Iris pigment epithelial cell (primary cell): ENCODE data around the gene INF2.
A peak's percentile ranks its signal among the peaks of the same experiment; 100 is the strongest.

Source experiments
- DNase-seq: peaks from one replicate; pipeline ENCODE4 v3.0.0-alpha.2; 2011; ENCODE audit warnings: low read depth

Gene INF2

DNA sequence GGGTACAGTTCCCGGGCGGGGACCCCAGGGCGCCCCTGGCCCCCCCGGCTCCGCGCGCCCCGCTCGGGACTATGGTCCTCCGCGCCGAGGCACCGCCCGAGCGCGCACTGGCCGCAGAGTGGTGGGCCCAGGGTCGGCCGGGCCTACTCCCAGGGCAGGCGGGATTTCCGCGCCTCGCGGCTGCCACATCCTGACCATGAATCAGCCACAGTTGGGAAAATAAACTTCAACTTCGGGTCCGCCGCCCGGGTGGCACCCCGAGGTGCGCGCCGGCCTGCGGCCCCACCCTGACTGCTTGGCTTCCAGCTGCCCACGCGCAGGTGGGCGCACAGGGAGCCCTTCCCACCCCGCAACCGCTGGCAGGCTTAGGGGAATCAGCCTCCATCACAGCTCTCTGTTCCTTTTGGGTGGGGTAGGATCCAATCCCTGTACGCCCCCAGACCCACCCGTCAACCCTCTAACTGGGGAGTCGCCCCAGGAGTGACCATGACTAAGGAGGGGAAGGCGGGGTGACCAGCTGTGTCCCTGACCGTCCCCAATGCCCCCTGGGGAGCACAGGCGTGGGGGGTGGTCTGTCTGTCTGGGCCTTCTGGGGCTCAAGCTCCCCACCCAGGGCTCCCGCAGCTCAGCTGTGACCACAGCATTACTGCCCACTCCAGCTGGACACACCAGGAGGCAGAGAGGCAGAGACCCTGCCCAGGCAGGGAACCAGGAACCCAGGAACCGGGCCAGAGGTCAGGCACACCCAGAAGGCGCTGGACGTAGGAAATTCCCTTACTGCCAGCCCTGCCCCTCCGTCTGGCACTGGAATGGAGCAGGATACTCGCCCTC, 678 bp downstream of the INF2 start:
- no peak for DNase-seq

DNA sequence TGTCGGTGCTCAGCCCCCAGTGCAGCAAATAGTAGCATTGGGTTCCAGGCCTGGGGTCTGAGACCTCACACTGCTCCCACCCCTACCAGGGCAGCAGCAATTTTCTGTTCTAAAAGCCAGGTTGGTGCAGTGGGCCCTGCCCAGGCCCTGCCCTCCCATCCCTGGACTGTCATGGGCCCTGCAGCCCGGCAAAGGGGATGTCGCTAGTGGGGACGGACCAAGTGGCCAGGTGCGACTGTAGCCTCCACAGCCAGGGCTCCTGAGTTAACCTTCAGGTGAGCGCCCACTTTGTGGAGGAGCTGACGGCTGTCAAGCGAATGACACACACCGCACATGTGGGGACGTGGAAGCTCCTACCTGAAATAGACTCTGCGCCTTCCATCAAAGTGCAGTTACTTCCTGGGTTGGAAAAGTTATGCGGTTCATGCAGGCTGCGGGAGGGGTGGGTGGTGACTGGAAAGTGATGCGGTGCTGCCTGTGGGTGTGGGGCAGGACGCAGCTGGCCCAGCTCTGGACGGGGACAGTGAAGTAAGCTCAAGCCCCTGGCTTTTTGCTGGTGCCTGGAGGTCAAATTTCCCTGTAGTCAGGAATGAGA, 1.5 kb downstream of the INF2 start:
- DNase-seq, result no peak

DNA sequence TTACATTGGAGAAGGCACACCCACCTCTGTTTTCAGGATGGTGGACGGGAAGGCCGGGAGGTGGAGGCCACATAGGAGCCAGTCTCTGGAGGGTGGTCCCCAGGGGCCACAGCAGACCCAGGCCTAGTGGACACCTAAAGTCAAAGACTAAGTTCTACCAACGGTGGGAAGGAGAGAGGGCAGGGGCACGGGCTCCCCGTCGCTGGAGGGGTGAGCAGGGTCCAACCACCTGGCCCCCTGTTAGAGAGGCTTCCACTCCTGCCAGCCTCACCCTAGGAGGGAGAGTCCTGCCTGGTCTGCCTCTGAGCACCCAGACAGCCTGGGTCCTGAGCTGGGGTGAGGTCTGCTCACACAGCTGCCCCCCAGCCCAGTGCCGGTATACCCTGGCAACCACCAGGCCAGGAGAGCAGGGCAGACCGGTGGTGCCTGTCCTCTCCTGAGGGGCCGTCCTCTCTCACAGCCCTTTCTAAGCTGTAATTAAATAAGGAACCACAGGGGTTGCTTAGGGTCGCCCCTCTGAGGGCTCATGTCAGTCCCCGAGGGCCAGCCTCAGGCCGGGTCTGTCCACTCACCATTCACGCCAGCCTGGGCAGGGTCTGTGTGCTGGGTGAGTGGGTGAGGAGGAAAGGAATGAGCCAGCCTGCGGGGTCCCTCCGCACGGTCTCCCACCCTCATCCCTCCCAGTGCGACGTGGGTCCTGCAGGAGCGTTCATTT, 2.3 kb downstream of the INF2 start:
- DNase-seq, result no peak

DNA sequence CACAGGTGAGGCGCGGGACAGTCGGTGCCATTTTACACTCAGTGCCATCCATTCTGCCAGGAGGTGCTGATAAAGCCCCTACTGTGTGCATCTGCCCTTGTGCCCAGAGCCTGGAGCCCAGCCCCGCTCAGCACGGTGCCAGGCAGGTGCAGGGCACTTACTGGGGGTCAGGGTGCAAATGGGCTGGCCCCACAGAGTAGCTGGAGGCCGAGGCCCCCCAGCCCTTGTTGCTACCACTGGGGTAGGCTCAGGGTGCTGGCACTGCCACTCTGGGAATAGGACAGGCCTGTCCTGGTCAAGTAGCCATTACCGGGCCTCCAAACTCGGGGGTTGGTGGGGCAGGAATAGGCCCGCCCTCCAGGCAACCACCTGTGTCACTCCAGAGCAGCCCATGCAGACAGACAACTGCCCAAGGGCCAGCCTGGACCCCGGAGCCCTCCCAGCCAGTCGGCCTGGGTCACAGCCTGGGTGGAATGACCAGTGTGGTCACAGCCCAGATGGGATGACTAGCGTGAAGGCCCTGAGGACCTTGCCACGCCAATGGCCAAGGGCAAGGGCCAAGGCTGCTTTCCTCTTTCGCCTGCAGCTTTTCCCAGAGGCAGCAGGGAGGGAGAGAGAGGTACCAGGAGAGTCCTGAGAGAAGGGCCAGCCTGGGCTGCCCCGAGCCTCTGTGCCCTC, 3.0 kb downstream of the INF2 start:
- DNase-seq, result no peak

DNA sequence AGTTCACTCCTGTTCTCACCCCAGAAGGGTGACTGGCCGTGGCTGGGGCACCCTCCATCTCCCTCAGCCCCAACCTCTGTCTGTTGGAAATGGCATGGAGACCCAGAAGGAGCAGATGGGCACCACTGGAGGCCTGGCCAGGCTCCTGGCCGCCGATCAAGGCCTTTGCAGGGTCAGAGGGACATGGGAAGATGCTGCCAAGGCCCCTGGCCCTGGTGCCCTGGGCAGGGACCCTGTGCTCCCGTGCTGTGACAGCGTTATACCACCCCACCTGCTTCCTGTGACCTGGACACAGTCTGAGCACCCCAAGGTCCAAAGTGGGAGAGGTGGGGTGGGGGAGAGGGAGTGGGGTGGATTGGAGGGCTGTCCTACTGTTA, 3.5 kb downstream of the INF2 start:
- no peak for DNase-seq

DNA sequence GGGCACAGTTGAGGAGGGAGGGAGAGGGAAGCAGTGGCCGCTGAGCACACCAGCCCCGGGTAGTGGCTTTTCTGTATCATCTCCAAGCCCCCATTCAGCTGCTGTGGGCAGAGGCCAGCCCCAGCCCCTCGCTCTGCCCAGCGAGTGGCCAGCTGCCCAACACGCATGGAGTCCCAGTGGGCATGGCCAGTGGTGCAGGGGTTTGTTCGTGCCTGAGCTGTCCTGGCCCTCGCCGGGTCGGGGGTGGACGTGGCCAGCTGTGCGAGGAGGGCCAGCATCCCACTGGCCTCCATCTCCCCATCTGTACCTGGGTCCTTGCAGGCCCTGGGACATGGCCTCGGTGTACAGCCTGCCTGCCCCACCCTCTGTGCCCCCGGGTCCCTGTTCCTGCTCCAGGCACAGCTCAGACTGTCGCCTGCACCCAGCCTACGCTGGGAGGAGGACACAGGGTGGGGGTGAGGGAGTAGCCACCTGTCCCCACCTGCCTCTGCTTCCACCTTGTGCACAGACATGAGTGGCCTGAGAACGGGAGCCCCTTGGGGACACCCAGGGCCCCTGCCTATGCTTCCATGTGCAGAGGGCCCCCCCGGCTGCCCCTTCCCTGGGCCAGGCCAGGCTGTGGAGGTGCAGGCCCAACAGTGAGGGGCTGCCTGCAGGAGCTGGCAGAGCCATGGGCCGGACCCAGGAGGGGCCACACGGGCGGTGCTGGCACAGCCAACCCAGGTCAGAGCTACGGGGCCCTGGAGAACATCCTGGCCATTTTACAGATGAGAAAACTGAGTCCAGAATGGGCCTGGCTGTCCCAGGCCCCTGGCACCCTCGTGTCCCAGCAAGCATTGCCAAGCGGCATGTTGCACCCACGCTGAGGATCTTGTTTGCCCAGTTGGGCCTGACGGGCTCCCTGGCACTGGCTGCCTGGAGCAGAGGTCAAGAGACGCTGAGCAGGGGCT, 4.3 kb downstream of the INF2 start:
- no peak for DNase-seq

DNA sequence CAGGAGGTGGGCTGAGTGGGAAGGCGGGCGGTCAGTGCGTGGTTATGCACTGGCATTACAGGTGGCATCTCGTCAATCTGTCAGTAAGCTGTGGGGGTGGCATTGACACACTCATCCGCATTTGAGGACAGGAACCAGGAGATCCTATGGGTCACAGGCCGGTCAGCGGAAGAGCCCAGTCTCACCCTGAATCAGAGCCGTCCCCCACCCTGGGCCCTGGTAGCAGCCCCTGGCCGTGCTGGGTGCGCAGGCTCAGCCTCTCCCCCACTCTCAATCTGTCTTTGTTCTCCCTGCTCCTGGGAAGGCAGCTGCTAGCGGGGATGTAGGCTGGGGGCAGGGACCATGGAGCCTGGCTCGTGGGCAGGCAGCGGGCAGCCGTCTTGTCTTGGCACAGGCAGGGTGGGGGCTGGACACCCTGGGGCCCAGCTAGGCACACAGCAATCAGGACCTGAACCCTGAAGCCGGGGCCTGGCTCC, 5.1 kb downstream of the INF2 start:
- no peak for DNase-seq

DNA sequence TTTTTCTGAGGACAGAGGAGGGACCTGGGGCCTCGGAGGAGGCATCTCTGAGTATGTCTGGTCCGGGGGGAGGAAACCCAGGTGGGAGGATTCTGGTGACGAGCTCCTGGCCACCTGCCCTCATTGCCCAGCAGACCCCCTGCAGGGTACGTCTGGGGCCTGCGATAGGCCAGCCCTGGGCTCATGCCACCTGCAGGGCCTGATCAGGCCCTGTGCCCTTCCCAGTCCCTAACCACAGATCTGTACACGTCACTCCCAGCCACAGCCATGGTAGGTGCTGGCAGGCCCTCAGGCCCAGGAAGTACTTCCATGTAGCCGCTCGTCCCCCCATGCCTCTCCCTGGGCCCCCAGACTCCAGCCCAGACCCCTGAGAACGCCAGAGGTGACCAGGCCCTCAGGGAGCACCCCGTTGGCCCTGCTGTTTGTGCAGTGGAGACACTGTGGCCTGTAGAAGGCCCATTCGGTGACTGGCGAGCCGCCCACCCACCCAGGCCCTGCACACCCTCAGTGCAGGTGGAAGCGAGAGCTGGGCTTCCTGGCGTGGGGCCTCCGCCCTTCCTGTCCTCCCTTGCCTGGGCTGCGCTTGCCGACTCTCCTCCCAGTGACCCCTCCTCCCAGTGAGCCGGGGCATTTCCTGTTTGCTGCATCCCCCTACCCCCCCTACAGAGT, 5.7 kb downstream of the INF2 start:
- peak; percentile 45 for DNase-seq

DNA sequence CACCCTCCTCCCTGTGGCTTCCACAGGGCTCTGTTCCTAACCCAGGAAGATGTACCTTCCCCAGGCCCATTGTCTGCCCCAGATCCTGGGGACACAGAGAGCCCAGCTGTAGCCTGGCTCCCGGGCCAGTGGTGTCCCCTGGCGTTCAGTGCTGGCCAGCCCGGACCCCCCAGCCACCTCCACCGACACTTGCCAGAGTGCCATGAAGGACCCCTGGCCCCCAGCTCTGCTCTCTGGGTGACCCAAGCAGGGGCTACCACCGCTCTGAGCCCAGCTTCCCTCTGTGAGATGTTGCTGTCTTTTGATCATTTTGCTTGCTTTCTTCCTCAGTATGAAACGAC, 6.2 kb downstream of the INF2 start:
- DNase-seq, result no peak

DNA sequence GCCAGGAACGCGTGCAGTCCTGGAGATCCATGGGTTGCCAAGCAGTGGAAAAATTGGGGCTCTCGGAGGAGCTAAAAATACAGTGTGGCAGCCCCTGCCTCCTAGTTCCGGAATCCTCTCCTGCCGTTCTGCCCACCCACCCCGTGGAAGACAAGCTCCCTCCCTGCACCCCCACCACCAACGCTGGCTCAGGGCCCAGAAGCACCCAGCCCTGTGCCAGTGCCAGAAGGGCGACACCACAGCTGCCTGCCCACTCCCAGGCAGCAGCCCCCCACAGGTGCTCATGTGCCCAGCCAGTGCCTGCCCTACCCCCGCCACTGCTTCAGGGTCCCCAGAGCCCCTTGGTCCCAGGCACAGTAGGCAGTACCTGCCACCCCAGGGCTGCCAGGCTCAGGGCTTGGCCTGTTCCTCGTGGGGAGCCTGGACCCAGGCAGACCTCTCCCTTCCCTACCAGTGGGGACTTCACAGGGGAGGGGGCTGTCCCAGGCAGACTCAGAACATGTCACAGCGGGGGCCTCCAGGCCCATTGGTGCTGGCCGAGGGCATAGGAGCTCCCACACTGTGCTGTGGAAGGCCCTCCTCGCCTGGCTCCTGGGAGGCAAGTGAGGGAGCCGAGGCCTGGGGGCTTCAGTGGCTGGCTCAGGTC, 7.4 kb downstream of the INF2 start:
- DNase-seq, result no peak

DNA sequence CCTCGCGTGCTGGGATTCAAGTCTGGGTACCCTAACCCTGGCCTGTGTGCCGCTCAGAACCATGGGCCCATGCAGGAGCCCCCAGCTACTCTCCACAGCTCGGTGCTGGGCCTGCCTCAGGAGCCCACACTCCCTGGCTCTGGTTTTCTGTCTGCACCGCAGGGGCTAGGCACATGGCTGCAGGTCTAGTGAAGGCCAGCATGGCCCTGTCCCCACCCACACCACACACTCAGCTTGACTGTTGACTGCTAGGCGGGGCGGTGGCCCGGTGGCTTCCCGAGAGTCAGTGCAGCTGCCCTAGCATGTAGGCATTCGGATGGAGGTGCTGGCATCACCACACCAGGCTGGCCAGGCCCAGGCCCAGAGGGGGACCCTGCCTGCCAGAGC, 7.9 kb downstream of the INF2 start:
- DNase-seq, result no peak

DNA sequence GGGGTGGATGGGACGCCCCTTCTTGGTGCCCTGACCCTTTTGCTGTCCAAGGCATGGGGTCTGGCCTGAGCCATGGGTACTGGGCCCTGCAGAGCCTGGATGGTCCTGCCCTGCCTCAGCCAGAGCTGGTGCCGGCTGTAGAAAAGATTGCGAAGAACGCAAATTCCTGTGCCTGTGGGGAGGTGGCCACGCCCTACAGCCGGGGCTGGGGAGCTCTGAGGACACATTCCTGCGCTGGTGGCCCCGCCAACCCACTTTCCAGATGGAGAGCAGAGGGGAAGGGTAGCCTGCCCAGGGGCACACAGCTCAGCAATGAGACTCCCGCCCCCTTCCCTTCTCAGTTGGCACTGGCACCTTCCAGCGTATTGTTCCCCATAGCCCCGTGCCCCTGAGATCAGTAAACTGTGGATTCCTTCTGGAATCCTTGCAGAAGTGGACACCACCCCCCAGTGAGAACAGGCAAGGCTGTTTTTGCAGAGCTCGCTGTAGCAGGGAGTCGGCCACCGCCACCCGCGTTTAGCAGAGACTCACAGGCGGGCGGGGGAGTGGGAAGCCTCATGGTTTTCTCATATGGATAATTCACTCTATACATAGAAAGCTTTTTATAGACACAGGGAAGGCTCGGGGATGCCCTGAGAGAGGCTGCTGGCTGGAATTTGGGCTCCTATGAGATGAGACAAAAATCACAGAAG, 8.6 kb downstream of the INF2 start:
- DNase-seq, result no peak

DNA sequence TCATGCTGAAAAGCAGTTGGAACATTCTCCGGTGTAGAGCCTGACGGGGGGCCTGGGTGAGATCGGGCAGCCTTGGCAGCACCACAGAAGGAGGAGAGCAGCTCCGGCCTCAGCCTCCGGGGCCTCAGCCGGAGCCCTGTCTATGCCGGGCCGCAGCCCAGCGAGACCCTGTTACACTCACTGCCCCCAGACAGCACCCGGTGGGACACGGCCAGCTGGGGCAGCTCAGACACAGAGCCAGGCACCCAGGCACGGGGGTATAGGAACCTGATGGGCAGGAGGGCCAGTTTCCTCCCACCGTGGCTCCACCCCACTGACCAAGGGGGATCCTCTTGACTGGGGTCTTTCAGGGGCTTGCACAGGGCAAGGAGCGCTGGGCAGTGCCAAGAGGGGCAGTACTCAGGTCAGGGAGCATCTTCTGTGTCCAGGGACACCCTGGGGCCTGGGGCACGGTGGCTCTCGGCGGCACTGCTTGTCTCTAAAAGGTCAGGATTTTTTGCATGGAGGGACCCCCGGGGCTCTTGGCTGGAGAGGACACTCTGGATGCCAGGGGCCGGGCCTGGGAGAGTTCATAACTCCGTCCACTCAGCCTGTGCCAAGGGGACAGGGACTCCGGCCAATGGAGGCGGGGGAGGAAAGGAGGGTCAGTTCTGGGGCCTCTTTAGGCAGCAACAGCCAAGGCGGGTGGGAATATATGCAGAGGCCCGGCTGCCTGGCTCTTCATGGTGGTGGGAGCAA, 9.4 kb downstream of the INF2 start:
- no peak for DNase-seq

DNA sequence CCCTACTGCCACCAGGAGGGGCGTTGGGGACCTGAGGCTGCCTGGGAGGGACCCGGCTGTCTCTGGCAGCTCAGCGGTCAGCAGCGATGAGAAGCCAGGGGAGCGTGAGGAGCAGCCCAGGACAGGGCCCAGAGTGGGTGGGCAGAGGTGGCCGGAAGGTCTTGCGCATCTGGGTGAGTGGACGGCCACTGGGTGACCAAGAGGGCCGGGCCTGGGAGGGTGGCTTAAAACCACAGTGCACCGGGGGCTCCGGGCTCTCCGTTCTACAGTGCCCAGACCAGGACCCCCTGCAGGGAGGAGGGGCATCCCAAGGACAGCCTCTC, 10.0 kb downstream of the INF2 start:
- DNase-seq, result no peak

DNA sequence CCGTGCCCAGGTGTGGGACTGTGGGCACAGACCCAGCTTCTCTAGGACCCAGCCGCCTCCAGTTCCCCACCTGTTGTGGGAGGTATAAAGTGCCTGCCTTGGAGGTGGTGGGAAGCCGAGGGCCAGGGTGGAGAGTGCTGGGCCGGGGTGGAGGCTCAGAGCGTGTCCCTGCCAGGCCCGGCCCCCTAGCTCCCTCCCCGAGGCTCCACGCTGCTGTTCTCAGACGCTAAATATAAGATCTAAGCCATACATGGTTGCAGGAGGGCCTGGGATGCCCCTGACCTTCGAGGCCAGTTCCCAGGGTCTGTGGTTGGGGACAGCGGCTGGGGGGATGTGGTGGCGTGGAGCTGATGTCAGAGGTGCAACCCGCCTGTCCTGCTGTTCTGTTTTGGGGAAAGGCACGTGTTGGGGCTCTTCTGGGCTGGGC, 10.8 kb downstream of the INF2 start:
- no peak for DNase-seq

DNA sequence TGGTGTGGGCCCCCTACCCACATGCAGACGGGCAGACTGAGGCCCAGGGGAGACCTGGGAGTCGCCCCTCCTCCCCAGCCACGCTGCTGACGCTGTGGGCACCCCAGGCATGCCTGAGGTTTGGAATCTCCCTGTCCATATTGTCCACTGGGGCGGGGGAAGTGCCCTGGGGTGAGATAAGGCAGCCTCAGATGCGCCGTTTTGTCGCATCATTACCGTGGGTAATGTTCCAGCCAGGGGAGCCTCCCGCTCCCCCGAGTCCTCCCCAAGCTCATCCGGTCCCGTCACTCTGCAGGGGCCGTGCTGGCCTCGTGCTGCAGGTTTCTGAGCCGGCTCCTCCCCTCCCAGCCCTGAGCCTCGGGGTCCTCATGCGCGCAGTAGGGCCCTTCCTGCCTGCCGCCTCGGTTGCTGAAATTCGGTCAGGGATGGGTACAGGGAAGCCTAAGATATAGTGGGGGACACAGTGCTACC, 11.4 kb downstream of the INF2 start:
- DNase-seq, result no peak

DNA sequence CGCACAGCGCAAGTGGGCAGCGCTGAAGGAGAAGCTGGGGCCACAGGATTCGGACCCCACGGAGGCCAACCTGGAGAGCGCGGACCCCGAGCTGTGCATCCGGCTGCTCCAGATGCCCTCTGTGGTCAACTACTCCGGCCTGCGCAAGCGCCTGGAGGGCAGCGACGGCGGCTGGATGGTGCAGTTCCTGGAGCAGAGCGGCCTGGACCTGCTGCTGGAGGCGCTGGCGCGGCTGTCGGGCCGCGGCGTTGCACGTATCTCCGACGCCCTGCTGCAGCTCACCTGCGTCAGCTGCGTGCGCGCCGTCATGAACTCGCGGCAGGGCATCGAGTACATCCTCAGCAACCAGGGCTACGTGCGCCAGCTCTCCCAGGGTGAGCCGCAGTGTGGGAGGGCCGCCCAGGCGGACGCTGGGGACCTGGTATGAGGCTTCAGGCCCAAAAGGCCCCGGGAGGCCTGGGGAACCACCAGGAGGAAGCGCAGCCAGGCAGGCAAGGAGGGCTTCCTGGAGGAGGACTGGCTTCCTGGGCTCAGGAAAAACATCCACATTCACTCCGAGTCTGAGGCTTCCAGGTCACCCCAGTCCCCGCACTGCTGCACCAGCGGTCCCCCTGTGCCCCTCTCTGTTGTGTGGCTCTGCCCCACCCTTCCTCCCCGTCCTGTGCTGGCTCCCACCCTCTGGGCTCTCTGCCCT, 12.1 kb downstream of the INF2 start:
- DNase-seq, result no peak

DNA sequence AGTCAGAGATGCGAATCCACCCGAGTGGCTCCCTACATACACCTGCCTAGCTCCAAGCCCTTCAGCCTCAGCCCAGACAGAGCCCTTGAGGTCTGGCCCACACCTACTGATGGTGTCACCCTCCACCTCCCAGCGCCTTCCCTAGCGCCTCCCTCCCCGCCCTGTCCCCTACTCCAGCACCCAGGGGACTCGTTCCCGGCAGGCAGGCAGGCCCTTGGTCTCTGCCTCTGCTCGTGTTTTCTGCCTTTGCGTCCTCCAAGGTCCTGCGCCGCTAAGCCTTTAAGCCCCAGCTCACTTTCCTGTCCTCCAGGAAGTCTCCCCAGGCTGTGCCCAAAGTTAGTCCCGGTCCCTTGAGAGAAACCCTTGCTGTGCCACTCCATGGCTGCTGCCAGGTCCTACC, 12.7 kb downstream of the INF2 start:
- no peak for DNase-seq

DNA sequence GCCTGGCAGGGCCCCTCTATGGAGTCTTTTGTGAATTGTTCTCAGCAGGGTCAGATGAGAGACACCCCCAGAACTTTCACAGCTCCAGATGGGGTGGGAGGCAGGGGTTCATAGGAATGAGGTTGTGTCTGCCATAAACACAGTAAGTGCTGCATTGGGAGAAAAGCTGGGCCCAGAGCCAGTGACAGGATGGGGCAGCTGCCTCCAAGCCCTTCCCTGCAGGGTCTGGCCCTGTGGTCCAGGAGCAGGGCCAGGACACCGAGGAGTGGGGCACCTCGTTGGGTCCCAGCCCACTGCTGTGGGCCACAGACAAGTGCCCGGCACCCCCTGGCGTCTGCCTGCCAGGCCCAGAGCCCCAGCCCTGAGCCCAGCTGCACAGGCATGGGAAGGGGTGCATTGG, 13.3 kb downstream of the INF2 start:
- no peak for DNase-seq
